ENCODE results near the gene NAB2. TPM values are rescaled to one million over a fixed set of nuclear protein-coding genes. Genes with fewer than 3 reads are reported as not detected.

The NAB2 gene
- total and polyA plus RNA-seq, 4 donors, result 1.9 to 10.0 (median 6.2) TPM

- peaks cover 7 to 57% (median 39%) of the 10 kb centered on the region in 4 donors for H3K36me3 ChIP-seq (ENCODE audit: control insufficient read depth in 4 of 4, insufficient read depth in 3 of 4, low read depth in 1 of 4, low read length in 3 of 4)
- DNase-seq (ENCODE audit: low spot score), result no peak
- H3K4me1 ChIP-seq (ENCODE audit: control insufficient read depth in 4 of 4, insufficient read depth in 4 of 4, low read length in 3 of 4), result peaks cover 7 to 21% (median 10%) of the 10 kb centered on the region in 4 donors
- H3K27ac ChIP-seq (ENCODE audit: low read depth in 1 of 2, low read length in 2 of 2), result peak overlapping the region; percentile 1 to 23
- TF ChIP-seq, protein P1, sequence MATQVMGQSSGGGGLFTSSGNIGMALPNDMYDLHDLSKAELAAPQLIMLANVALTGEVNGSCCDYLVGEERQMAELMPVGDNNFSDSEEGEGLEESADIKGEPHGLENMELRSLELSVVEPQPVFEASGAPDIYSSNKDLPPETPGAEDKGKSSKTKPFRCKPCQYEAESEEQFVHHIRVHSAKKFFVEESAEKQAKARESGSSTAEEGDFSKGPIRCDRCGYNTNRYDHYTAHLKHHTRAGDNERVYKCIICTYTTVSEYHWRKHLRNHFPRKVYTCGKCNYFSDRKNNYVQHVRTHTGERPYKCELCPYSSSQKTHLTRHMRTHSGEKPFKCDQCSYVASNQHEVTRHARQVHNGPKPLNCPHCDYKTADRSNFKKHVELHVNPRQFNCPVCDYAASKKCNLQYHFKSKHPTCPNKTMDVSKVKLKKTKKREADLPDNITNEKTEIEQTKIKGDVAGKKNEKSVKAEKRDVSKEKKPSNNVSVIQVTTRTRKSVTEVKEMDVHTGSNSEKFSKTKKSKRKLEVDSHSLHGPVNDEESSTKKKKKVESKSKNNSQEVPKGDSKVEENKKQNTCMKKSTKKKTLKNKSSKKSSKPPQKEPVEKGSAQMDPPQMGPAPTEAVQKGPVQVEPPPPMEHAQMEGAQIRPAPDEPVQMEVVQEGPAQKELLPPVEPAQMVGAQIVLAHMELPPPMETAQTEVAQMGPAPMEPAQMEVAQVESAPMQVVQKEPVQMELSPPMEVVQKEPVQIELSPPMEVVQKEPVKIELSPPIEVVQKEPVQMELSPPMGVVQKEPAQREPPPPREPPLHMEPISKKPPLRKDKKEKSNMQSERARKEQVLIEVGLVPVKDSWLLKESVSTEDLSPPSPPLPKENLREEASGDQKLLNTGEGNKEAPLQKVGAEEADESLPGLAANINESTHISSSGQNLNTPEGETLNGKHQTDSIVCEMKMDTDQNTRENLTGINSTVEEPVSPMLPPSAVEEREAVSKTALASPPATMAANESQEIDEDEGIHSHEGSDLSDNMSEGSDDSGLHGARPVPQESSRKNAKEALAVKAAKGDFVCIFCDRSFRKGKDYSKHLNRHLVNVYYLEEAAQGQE (IDR thresholded peaks at IDR 0.05), result no peak
- no peak for TF ChIP-seq RXRA (IDR thresholded peaks at IDR 0.05)
- no peak overlapping the region for H3K4me3 ChIP-seq (ENCODE audit: low read depth in 1 of 3, low read length in 3 of 3)
- H3K9me3 ChIP-seq (ENCODE audit: control insufficient read depth in 4 of 4, low read length in 3 of 4), result no peaks in the 10 kb centered on the region
- H3K27me3 ChIP-seq (ENCODE audit: control insufficient read depth in 4 of 4, insufficient read depth in 4 of 4, low read length in 3 of 4), result no peaks in the 10 kb centered on the region
- WGBS, result 80% methylated on average over 11 of the region's 11 CpGs
- no peak overlapping the region for H3K9ac ChIP-seq (ENCODE audit: low read depth in 1 of 2, low read length in 2 of 2)
These were observed 10.3 kb downstream of the NAB2 start for GRCh38 chr12:57099047-57099714.

DNA sequence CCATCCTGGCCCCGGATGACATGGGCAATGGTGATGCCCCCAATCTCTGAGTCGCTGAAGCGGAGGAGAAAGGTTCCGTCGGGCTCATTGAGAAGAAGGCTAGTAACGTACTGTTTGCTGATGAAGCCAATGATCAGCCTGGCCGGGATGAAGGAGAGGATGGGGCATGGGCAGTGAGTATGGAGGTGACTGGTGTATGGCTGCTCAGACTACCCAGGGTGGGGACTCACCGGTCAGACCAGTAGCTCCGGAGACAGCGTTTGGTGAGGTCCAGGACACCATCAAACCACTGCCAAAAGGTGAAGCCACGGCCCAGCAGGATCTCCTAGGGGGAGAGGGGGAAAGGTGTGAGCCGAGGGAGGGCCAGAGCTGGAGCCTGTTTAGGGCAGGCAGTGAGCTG is 10.9 kb downstream of the NAB2 start:
- peaks cover 10 to 59% (median 40%) of the 10 kb centered on the region in 4 donors for H3K36me3 ChIP-seq (ENCODE audit: control insufficient read depth in 4 of 4, insufficient read depth in 3 of 4, low read depth in 1 of 4, low read length in 3 of 4)
- peak overlapping the region; percentile 1 to 23 for H3K27ac ChIP-seq (ENCODE audit: low read depth in 1 of 2, low read length in 2 of 2)
- no peaks in the 10 kb centered on the region for H3K27me3 ChIP-seq (ENCODE audit: control insufficient read depth in 4 of 4, insufficient read depth in 4 of 4, low read length in 3 of 4)
- H3K4me3 ChIP-seq (ENCODE audit: low read depth in 1 of 3, low read length in 3 of 3), result no peak overlapping the region
- WGBS, result 93% methylated on average over 12 of the region's 12 CpGs
- H3K9me3 ChIP-seq (ENCODE audit: control insufficient read depth in 4 of 4, low read length in 3 of 4), result no peaks in the 10 kb centered on the region
- DNase-seq (ENCODE audit: low spot score), result no peak
- peaks cover 7 to 15% (median 9%) of the 10 kb centered on the region in 4 donors for H3K4me1 ChIP-seq (ENCODE audit: control insufficient read depth in 4 of 4, insufficient read depth in 4 of 4, low read length in 3 of 4)
- no peak overlapping the region for H3K9ac ChIP-seq (ENCODE audit: low read depth in 1 of 2, low read length in 2 of 2)
- TF ChIP-seq, protein P2, sequence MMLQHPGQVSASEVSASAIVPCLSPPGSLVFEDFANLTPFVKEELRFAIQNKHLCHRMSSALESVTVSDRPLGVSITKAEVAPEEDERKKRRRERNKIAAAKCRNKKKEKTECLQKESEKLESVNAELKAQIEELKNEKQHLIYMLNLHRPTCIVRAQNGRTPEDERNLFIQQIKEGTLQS (IDR thresholded peaks at IDR 0.05), result no peak
- TF ChIP-seq, protein P1 (IDR thresholded peaks at IDR 0.05), result no peak
- TF ChIP-seq HNF4G (IDR thresholded peaks at IDR 0.05) (no peak), HNF4A (conservative IDR thresholded peaks at IDR 0.05) (no peak), YY1 (IDR thresholded peaks at IDR 0.05) (no peak), TAF1 (conservative IDR thresholded peaks at IDR 0.05) (no peak), SP1 (IDR thresholded peaks at IDR 0.05) (no peak), GABPA (IDR thresholded peaks at IDR 0.05 in 1 of 2, conservative IDR thresholded peaks at IDR 0.05 in 1 of 2) (no peak), ZBTB33 (IDR thresholded peaks at IDR 0.05) (no peak), RAD21 (IDR thresholded peaks at IDR 0.05) (no peak), EGR1 (IDR thresholded peaks at IDR 0.05; ENCODE audit: low read depth in 2 of 2) (no peak)

Measured in liver (tissue), 9 donors.